Smooth muscle cell of the brain vasculature (primary cell): ENCODE measurements around the gene ISLR2.

Source experiments
- DNase-seq: peaks from one replicate; pipeline ENCODE4 v3.0.0-alpha.2; 2012; ENCODE audit warnings: low read depth, low spot score

The ISLR2 gene

GRCh38 chr15:74128785-74129585, 1.4 kb upstream of the ISLR2 start:
- no peak for DNase-seq

DNA sequence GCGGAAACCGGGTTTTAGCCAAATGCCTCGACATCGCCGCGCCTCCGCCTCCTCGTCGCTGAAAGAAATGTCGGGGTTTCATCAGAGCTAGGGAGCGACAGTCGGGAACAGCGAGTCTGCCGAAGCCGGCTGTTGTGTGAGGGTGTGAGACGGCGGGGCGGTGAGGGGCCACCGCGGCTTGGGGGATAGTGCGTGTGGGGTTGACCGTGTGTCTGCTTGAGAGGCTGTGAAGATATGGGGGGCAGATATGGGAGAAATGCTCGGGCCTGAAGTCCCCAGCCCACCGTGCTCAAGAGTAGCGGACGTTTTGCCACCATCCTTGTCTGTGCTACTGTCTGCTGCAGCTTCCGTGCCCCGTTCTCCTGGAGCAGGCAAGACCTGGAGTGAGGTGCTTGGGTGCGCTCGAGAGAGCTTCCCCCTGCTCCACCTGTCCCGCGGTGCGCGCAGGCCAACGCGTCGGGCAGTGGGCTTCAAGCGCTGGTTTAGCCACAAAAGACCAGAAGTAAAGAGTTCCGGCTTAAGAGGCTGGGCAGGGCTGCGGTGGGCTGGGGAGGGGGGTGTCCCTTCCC, 716 bp upstream of the ISLR2 start:
- DNase-seq = no peak

GRCh38 chr15:74130849-74131627, 652 bp downstream of the ISLR2 start:
- no peak for DNase-seq

DNA sequence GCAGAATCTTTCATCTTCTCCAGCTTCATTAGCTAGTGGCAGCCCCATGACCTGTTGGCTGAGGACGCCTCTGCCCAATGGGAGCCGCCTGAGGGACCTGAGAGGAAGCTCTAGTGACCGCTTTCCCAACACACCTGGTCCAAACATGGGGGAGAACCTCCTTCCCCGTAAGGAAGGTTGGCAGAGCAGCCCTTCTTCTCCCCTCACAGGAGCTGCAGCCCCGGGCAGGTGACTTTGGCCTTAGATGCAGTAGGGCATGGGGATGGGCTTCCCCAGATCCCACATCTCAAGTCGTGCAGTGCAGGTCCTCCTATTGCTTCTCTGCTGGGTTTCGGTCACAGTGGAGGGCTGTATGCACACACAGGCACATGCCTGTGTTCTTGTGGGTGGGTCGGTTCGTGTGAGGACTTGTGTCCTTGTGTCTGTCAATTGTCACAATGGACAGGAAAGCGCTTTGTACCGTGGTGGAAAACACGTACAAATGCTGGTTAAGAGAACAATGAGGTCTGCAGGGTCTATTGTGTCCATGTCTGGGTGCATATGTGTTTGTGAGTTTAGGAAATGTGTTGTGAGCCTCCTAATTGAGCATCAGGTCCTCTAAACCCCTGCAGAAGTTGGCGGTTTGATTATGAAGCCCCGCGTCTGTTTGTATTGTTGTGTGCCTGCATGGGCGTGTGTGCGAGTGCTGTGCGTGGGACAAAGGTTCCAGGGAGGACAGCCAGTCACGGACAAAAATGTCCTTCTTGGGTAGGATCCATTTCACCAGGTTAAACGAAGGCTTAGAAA, 1.4 kb downstream of the ISLR2 start:
- no peak for DNase-seq

DNA sequence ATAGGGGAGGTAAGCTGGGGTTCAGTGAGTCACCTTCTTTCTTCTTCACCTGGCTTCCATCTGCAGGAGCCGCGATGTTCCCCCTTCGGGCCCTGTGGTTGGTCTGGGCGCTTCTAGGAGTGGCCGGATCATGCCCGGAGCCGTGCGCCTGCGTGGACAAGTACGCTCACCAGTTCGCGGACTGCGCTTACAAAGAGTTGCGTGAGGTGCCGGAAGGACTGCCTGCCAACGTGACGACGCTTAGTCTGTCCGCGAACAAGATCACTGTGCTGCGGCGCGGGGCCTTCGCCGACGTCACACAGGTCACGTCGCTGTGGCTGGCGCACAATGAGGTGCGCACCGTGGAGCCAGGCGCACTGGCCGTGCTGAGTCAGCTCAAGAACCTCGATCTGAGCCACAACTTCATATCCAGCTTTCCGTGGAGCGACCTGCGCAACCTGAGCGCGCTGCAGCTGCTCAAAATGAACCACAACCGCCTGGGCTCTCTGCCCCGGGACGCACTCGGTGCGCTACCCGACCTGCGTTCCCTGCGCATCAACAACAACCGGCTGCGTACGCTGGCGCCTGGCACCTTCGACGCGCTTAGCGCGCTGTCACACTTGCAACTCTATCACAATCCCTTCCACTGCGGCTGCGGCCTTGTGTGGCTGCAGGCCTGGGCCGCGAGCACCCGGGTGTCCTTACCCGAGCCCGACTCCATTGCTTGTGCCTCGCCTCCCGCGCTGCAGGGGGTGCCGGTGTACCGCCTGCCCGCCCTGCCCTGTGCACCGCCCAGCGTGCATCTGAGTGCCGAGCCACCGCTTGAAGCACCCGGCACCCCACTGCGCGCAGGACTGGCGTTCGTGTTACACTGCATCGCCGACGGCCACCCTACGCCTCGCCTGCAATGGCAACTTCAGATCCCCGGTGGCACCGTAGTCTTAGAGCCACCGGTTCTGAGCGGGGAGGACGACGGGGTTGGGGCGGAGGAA, 2.6 kb downstream of the ISLR2 start:
- DNase-seq = no peak

DNA sequence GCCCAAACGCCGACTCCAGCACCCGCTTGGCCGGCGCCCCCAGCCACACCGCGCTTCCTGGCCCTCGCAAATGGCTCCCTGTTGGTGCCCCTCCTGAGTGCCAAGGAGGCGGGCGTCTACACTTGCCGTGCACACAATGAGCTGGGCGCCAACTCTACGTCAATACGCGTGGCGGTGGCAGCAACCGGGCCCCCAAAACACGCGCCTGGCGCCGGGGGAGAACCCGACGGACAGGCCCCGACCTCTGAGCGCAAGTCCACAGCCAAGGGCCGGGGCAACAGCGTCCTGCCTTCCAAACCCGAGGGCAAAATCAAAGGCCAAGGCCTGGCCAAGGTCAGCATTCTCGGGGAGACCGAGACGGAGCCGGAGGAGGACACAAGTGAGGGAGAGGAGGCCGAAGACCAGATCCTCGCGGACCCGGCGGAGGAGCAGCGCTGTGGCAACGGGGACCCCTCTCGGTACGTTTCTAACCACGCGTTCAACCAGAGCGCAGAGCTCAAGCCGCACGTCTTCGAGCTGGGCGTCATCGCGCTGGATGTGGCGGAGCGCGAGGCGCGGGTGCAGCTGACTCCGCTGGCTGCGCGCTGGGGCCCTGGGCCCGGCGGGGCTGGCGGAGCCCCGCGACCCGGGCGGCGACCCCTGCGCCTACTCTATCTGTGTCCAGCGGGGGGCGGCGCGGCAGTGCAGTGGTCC, 3.5 kb downstream of the ISLR2 start:
- no peak for DNase-seq

DNA sequence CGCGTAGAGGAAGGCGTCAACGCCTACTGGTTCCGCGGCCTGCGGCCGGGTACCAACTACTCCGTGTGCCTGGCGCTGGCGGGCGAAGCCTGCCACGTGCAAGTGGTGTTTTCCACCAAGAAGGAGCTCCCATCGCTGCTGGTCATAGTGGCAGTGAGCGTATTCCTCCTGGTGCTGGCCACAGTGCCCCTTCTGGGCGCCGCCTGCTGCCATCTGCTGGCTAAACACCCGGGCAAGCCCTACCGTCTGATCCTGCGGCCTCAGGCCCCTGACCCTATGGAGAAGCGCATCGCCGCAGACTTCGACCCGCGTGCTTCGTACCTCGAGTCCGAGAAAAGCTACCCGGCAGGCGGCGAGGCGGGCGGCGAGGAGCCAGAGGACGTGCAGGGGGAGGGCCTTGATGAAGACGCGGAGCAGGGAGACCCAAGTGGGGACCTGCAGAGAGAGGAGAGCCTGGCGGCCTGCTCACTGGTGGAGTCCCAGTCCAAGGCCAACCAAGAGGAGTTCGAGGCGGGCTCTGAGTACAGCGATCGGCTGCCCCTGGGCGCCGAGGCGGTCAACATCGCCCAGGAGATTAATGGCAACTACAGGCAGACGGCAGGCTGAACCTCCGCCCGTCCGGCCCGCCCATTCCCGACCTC, 4.1 kb downstream of the ISLR2 start:
- DNase-seq = no peak

- no peak for DNase-seq
Measured at GRCh38 chr15:74135041-74135565, 4.7 kb downstream of the ISLR2 start.

GRCh38 chr15:74136540-74136813, 6.1 kb downstream of the ISLR2 start:
- no peak for DNase-seq

GRCh38 chr15:74136814-74137536, 6.6 kb downstream of the ISLR2 start:
- no peak for DNase-seq

DNA sequence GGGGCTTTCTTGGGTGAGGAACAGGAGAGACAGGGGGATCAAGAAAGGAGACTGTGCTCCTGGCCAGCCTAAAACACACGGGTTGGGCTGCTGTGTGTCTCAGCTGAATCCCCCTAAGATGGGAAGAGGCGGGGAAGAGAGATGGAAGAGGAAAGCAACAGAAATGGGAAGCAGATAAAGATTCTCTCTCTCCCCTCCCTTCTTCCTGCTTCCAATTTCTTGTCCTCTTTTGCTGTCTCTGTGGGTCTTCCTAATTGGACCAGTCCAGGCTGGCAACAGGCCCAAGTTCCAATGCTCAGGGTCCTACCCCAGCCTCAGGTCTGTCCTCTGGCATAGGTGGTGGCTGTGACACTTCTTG, 7.1 kb downstream of the ISLR2 start:
- no peak for DNase-seq

DNA sequence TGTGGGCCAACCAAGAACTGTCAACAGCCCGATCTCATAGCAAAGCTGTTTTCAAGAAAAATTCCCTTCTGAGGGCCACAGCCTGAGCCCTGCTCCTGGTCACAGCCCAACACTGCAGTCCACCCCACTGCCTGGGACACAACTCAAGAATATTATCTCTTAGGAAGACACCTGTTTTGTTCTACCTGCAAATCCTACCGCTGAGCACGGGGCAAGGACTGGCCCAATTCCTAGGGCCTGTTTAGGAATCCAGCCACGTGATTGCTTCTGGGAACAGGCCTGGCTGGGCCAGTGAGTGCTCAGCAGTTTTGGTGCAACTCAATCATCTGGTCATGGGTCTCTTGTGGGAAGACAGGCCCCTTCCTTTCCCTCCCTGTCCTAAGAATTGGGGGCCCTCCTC, 8.3 kb downstream of the ISLR2 start:
- no peak for DNase-seq

DNA sequence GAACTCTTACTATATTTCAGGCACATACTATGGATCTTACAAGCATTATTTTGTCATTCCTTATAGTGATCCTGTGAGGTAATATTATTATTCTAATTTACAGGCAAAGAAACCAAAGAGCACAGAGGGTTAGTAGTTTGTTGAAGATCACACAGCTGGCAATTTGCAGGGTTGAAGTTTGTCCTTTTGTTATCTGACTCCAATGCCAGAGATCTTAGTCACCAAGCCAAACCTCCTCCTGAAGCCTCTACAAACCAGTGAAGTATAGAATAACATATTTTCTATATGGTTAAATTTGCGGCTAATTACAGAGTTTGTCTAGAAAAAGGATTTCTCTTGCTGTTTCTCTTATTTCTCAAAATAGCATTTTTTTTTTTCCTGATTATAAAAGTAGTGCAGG, 11.2 kb downstream of the ISLR2 start:
- no peak for DNase-seq

DNA sequence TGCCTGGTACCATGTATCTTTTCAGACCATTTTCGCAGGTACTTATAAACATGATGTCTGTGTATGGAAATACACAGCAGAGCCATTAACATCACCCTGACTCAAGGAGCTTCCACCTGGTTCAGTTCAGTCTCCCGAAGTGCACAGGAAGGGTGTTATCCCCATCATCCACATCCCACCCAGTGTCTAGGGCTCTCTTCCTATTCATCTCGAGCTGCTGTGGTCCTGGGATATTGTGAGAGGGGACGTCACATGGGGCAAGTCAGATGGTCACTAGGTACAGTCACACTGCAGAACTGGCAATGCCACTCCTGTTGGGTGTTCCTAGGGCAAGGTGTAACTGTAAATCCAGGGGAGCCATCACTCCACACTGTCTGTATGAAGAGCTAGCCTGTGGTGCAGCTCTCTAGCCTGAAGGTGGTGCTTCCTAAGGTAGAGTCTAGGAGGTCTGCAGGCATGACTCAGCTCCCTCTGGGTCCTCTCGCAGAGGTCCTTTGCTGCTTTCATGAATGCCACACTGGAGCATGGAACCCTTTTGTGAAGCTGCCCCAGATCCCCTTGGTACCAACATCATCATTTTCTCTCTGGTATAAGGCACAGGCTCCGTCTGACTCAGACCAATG, 13.9 kb downstream of the ISLR2 start:
- no peak for DNase-seq

GRCh38 chr15:74146277-74146800, 16.0 kb downstream of the ISLR2 start:
- no peak for DNase-seq

DNA sequence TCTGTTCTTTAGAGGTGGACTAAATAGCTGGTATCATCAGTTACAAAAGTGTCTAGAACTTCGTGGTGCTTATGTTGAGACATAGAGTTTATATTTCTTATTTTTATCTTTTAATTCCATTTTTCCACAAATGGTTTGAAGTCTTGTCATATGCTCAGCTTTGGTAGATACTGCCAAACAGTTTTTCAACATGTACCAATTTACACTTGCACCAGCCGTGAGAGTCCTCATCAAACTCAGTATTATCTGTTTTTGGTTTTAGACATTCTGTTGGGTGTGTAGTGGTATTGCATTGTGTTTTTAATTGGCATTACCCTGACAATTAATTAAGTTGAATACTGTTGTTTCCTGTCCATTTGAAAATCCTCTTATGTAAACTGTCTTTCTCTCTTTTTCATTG, 16.7 kb downstream of the ISLR2 start:
- DNase-seq = no peak

DNA sequence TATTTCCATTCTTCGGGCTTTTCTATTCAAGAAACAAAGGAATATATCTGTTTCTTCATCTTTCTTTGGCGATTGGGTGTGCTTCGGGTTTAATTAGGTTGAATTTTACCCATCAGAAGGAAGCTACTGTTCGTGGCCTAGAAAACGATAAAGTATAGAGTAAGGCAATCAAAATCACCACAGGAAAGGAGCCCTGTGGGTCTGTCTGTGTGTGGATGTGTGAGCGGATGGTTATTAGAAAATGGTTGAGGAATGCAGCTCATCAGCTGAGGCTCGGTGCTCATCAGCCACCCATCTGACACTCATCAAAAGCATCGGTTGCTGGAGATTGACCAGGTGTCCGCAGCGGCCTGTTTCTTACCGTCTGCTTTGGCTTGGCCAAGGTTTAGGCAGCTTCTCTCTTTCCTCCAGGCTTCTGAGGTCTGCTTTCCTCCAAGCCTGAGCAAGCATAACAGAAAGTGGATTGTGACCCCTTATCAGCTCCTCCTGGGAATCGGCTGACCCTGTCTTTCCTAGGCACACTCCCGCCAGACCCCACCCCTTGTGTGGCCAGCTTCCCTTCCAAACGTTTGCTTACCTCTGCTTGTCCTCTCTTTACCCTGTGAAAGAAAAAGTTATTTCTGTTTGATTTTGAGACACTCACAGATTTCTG, 25.5 kb downstream of the ISLR2 start:
- no peak for DNase-seq
